ENCODE data around the gene STMP1.
A peak's percentile ranks its signal among the peaks of the same experiment; 100 is the strongest.
"Not testable (repeated sequence)": the region's sequence is repeated elsewhere in the genome, so short reads cannot be mapped to it uniquely, and the experiment has no call there.

The STMP1 gene

GRCh38 chr7:135662373-135663114, at the start of gene STMP1:
STMP1 (plus strand) TSS chr7:135662514.
- DNase-seq: peak; percentile 56 to 95 (median 90)

- DNase-seq: no peak
Observed at GRCh38 chr7:135616136-135616535, 46.2 kb upstream of the STMP1 start.

- no peak for DNase-seq
Observed at GRCh38 chr7:135617781-135618180, 44.5 kb upstream of the STMP1 start.

GRCh38 chr7:135618510-135618909, 43.8 kb upstream of the STMP1 start:
- no peak for DNase-seq

GRCh38 chr7:135620447-135620846, 41.9 kb upstream of the STMP1 start:
- no peak for DNase-seq

GRCh38 chr7:135620980-135621850, 41.1 kb upstream of the STMP1 start:
- DNase-seq: peak in 12 of 58 donors; percentile 7 to 73 (median 10)

GRCh38 chr7:135634191-135634878, 28.0 kb upstream of the STMP1 start:
- no peak for DNase-seq

GRCh38 chr7:135639690-135640089, 22.6 kb upstream of the STMP1 start:
- not testable (repeated sequence) for DNase-seq

GRCh38 chr7:135644154-135644553, 18.2 kb upstream of the STMP1 start:
- no peak for DNase-seq

GRCh38 chr7:135644729-135645128, 17.6 kb upstream of the STMP1 start:
- no peak for DNase-seq

- peak in 5 of 58 donors; percentile 1 to 40 (median 6) for DNase-seq
Observed at GRCh38 chr7:135645296-135645904, 16.9 kb upstream of the STMP1 start.

- no peak for DNase-seq
Observed at GRCh38 chr7:135647755-135648154, 14.6 kb upstream of the STMP1 start.

GRCh38 chr7:135648235-135648634, 14.1 kb upstream of the STMP1 start:
- no peak for DNase-seq

- peak in 37 of 58 donors; percentile 4 to 76 (median 25) for DNase-seq
Observed at GRCh38 chr7:135650831-135651573, 11.3 kb upstream of the STMP1 start.

- no peak for DNase-seq
Observed at GRCh38 chr7:135653340-135654080, 8.8 kb upstream of the STMP1 start.

- no peak for DNase-seq
Observed at GRCh38 chr7:135658564-135658963, 3.8 kb upstream of the STMP1 start.

GRCh38 chr7:135659159-135659846, 3.0 kb upstream of the STMP1 start:
- no peak for DNase-seq

- DNase-seq: peak in 2 of 58 donors; percentile 41 to 44
Observed at GRCh38 chr7:135661311-135662122, 797 bp upstream of the STMP1 start.

GRCh38 chr7:135662123-135662372, 266 bp upstream of the STMP1 start:
- DNase-seq: no peak
